HG03442 (cell line): ENCODE results near the gene DIS3L2.
"Not testable (repeated sequence)": the region's sequence is repeated elsewhere in the genome, so short reads cannot be mapped to it uniquely, and the experiment has no call there.

ENCODE experiments used
- ATAC-seq: cut with Tn5 transposase; IDR thresholded peaks from one replicate; pipeline ENCODE4 v1.9.1; 2021; ENCODE audit warnings: mild to moderate bottlenecking, moderate library complexity; ENCODE audit not compliant: unreplicated experiment

The DIS3L2 gene

DNA sequence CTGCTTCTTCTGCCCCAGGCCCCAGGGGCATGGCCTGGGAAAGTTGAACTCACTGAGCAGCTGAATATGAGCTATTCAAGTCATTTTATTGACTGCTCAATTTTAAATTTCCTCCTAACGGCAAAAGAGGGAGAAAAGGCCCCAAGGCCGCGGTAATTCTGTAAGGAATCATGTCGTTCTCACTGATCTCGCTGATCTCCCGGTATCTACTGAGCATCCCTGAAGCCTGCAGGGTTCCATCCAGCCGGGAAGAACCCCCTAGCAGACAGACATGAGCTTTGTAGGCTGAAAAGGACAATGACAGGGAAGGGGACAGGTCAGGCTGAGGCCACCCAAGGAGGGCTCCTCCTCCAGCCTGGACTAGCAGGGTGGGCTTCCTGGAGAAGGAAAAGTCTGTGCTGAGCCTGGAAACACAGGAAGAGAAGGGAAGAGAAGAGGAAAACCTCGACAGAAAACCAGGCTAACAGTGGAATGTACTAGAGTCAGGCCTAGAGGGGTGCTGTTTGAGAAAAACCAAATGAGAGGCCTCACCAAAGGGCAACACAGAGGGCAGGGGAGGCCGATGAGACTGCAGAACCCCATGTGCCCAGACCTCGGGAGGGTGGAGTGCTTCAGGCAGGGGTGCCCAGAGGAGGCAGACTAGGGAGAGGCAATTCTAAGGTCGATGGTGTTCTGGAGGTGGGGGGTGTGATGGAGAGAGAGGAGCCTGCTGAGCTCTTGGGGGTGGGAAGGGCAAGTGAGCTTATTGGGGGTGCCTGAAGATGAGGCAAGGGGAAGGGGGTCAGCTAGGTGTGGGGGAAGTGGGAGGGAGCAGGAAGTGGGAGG lies 32.4 kb upstream of the DIS3L2 start:
- no peak for ATAC-seq

GRCh38 chr2:231929961-231930592 lies 31.4 kb upstream of the DIS3L2 start:
- no peak for ATAC-seq

- ATAC-seq = no peak
These were observed 30.8 kb upstream of the DIS3L2 start for GRCh38 chr2:231930593-231931281.

- ATAC-seq = no peak
These were observed 30.0 kb upstream of the DIS3L2 start for GRCh38 chr2:231931481-231931915.

DNA sequence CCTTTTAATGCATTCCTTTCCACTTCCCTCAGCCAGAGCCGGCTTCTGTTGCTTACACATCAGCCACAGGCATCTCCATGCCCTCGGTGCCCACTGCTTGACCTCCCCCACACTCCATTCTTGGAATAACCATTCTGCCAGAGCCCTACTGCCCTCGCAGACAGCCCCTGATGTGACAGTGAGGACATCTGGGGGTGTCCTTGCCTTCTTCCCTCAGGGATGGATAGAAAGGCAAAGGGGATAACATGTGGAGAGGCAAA lies 28.9 kb upstream of the DIS3L2 start:
- no peak for ATAC-seq

- no peak for ATAC-seq
These were observed 28.3 kb upstream of the DIS3L2 start for GRCh38 chr2:231932985-231933915.

- ATAC-seq = no peak
These were observed 27.6 kb upstream of the DIS3L2 start for GRCh38 chr2:231933916-231934401.

- ATAC-seq = no peak
These were observed 26.9 kb upstream of the DIS3L2 start for GRCh38 chr2:231934441-231935206.

GRCh38 chr2:231935207-231935524 lies 26.3 kb upstream of the DIS3L2 start:
- no peak for ATAC-seq

DNA sequence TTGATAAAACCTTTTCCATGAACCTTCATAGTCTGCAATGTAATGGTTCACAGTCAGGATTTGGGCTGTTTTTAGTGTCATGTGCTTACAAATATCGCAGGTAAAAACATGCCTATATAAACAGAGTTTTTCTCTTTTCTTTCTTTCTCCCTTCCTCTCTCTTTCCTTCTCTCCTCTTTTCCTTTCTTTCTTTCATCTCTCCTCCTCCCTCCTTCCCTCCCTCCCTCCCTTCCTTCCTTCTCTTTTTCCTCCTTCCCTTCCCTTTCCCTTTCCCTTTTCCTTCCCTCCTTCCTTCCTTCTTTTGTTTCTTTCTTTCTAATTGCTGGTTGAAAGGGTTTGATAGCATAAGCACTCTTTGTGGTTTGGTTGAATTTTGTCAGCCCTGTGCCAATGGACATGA lies 25.7 kb upstream of the DIS3L2 start:
- no peak for ATAC-seq

DNA sequence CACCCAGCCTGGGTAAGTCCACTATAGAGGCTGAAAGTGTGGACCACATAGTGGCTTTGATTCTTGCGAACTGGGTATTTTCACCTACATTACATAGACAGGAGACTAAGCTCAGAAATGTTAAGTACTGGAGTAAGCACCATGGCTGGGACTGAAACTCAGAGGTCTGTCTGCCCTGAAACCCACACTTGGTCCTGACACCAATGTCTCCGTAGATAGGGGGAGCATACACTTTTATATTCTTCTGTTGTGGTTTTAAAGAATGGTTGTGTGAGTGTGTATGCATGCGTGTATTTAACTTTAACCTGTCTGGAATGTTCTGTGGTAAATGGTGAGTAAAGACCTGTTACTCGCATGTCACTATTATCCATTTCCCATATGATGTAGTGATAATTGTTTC lies 25.0 kb upstream of the DIS3L2 start:
- ATAC-seq = no peak

DNA sequence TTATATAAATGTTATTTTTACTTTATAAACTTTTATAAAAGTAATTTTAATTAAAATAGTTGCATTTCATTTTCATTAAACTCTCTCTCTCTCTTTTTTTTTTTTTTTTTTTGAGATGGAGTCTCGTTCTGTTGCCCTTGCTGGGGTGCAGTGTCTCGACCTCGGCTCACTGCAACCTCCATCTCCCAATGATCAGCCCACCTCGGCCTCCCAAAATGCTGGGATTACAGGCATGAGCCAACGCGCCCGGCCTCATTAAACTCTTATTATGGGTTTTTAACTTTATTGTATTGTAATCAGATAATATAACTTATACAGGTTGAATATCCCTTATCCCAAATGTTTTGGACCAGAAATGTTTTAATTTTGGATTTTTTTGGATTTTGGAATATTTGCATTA lies 24.5 kb upstream of the DIS3L2 start:
- no peak for ATAC-seq

DNA sequence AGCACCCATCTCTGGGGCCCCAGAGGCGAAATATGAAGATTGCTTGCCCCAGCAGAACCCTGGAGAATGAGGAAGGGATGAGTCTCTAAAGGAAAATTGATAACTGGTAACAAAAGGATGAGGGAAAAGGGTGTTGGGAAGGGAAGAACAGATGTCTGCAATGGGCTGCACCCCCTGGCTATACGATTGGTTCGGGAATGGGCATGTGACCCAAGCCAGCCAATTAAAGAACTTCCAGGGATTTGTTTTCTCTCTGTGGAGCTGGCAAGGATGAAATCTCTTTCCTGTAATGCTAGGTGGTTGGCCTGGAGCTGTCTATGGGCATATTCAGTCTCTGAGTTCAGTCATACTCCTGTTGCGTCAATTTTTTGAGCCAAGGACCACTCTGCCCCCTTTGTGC lies 22.5 kb upstream of the DIS3L2 start:
- ATAC-seq = no peak

GRCh38 chr2:231940795-231941194 lies 20.7 kb upstream of the DIS3L2 start:
- no peak for ATAC-seq

DNA sequence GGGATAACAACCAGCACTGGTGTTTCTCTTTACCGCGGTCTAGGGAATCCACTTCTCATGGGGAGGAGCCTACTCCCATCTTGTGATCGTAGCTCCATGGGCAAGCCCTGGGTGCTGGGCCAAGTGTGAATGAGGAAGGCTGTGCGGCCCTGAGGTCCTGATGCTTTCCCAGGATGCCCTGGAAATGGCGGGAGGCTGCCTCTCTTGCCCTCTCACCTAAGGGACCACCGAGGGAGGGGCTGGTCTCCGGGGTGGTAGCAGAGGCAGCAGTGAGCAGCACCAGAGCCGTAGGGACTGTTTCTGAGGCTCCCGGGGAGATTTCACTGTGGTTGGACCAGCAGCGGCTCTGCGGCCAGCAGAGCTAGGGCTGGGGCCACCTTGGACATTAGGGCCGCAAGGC lies 19.8 kb upstream of the DIS3L2 start:
- ATAC-seq = no peak

- no peak for ATAC-seq
These were observed 19.3 kb upstream of the DIS3L2 start for GRCh38 chr2:231942180-231942579.

DNA sequence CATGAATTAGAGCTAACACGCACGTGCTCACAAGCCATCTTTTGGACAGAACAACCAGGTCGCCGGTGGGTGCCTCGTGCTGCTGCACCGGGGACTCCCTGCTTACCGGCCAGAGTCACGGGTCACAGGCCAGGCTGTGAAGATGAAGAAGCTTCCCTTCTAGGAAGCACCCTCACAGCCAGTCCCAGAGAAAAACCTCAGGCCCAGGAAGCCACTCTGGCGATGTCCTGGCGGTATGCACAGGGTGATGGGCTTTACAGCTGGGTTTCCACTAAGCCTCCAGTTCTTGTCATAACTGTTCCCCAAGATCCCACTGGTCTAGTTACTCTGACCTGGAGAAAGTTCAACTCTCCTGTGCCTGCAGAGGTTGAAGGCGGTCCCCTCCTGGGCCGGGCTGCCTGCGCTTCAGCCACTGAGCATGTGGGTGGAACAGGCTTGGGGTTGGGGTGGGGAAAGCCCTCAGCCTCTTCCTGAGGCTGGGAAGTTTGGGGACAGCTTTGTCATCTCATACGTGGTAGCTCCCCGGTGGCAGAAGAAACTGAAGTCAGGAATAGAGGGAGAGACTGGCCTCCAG lies 15.2 kb upstream of the DIS3L2 start:
- ATAC-seq = no peak

- not testable (repeated sequence) for ATAC-seq
These were observed 14.4 kb upstream of the DIS3L2 start for GRCh38 chr2:231947112-231947511.

- no peak for ATAC-seq
These were observed 13.8 kb upstream of the DIS3L2 start for GRCh38 chr2:231947694-231948093.

DNA sequence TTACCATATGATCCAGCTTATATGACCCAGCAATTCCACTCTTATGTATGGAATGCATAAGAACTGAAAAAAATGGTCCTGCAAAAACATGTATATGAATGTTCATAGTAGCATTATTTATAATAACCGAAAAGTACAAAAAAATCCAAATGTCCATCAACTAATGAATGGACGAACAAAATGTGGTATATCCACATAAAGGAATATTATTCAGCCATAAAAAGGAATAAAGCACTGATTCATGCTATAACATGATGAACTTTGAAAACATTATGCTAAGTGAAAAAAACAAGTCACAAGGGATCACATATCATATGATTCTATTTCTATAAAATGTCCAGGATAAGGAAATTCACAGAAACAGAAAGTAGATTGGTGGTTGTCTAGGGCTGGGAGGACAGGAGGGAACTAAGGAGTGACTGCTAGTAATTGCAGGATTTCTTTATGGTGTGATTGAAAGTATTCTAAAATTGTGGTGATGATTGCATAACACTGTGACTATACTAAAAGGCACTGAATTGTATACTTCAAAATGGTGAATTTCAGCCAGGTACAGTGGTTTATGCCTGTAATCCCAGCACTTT lies 10.0 kb upstream of the DIS3L2 start:
- no peak for ATAC-seq
